HG03103 (cell line): ENCODE results near the gene ADAT3.

Experiments
- ATAC-seq: cut with Tn5 transposase; IDR thresholded peaks from one replicate; pipeline ENCODE4 v1.9.1; 2021; ENCODE audit warnings: low read depth; ENCODE audit not compliant: unreplicated experiment

ADAT3 gene

GRCh38 chr19:1955171-1956121 is 50.2 kb downstream of the ADAT3 start:
- no peak for ATAC-seq

- no peak for ATAC-seq
These were observed 50.9 kb downstream of the ADAT3 start for GRCh38 chr19:1956122-1956494.

GRCh38 chr19:1956868-1957492 is 51.8 kb downstream of the ADAT3 start:
- no peak for ATAC-seq

- ATAC-seq, result no peak
These were observed 52.5 kb downstream of the ADAT3 start for GRCh38 chr19:1957562-1958248.

- ATAC-seq, result no peak
These were observed 54.9 kb downstream of the ADAT3 start for GRCh38 chr19:1959928-1960589.

DNA sequence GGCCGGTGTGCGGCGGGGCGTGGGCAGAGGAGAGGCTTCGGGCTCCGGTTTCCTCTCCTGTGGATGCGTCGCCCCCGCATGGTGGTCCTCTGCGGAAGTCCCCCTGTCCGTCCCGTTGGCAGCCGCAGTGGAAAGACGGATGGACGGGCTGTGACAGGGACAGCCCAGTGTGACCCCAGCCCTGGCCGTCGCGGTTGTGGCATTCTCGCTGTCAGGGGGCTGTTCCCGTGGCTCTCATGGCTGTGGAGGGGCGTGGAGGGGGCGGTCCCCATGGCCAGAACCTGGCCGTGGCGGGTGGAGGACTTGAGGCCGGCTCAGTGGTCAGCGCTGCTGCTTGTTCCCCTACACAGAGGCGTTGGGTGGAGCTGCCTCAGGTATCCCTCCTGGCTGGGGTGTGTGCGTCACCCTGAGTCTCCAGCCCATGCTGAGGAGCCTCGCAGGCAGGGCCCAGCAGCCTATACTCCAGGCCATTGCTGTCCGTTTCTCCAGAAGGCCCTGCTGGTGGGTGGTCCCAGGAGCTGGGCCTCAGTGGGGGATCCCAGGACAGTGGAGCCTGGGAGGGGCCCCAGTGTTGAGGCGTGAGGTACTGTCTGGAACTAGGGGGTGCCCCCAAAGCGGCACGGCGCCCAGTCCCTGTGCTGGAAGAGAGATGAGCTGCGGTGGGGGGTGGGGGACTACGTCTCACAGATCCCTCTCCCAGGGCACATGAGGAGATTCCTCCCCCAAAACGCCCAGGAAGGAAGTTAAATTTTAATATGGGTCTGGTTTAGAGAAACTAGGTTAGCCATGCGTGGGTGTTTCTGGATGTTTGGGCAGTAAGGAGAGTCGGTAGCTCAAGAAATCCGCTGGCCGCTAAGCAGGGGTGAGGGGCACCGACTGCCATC is 56.0 kb downstream of the ADAT3 start:
- no peak for ATAC-seq

DNA sequence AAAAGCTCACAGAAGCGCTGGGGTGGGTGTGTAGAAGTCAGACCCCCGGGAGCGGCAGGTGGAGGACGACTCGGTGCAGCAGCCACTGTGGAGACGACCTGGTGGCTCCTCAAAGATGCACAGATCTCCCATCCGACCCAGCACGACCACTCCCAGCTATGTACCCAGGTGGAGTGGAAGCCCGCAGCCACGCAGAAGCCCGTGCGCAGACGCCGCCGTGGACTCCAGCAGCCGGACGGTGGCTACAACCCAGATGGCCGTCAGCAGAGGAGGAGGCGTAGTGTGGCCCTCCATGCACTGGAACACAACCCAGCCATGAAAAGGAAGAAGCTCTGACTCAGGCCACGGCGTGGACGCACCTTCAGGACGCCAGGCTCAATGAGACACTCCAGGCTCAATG is 57.5 kb downstream of the ADAT3 start:
- no peak for ATAC-seq
